GM18526 (cell line): ENCODE results near the gene SCAF4.

ENCODE experiments used
- POLR2A ChIP-seq: IDR thresholded peaks from 3 replicates; pipeline ENCODE4 v1.6.1; 2011; ENCODE audit not compliant: insufficient read length; ENCODE audit errors: extremely low read depth

SCAF4 gene

DNA sequence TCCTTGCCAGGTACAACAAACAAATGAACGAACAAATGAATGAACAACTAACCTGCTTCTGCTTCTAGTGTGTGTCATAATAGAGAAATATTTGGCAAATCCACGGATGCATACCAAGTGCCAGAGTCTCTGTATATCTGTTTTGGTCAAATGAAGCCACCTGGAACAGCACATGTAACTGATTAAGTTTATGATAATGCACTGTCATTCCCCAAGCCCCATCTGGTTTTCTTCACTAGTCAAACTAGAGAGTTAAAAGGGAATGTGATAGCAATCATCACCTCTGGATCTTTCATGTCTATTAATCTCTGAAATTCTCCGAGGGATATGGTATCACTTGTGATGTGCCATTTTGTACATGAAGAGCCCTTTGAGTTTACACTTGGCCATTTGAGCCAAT is 21.0 kb upstream of the SCAF4 start:
- no peak for TF ChIP-seq POLR2A

DNA sequence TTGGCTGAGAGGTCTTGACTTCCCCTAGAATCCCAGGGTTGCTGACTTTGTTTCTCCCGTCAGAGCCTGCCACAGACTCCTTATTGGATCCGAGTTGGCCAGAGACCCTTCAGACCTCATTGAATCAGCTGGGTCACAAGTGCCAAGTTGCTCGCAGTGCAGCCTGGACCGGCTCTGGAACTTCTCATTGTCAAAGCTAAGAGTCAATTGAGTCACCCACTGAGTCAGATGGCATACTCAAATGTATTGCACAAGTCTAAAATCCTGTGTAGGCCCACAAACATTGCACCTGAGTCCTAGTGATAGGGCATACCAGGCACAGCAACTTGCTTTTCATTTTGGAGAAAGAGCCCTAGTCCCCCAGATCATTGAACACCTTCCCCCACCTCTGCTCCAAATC is 20.4 kb upstream of the SCAF4 start:
- no peak for TF ChIP-seq POLR2A

DNA sequence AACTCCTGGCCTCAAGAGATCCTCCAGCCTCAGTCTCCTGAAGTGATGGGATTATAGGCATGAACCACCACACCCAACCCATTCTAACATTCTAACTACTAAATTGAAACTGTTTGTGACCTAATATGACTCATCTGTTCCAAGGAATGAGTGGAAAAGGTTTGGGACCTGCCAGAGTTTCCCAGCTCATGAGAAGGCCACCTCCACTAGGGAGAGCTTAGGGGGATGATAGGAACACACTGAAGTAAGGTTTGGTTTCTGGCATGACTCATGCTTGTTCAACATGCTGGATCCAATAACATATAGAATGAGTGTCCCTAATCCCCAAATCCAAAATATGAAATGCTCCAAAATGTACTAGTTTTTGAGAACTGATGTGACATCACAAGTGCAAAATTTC is 18.9 kb upstream of the SCAF4 start:
- TF ChIP-seq POLR2A = no peak

DNA sequence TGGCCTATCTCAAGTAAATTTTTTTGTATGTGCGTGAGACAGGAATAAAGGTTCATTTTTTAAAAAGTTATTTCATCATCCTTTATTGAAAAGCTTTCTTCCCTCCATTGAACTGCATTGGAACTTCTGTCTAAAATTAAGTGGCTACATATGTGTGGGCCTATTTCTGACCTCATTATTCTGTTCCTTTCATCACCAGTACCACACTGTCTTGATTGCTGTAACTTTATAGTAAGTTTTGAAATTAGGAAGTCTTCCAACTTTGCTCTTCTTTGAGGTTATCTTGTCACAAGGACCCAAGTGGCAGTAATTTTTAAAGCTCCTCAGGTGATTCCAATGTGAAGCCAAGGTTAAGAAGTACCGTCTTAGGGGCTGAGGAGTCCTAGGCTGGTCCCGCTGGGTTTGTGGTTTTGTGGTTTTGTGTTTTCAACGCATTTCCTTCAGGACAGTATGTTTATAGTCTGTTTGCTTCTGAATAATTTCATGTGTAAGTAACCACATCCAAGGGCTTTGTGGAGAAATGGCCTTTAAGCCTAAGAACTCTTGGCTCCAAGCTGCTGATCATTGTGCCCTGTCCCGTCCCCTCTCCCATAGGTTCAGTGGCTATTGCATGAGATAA is 12.4 kb upstream of the SCAF4 start:
- no peak for TF ChIP-seq POLR2A

DNA sequence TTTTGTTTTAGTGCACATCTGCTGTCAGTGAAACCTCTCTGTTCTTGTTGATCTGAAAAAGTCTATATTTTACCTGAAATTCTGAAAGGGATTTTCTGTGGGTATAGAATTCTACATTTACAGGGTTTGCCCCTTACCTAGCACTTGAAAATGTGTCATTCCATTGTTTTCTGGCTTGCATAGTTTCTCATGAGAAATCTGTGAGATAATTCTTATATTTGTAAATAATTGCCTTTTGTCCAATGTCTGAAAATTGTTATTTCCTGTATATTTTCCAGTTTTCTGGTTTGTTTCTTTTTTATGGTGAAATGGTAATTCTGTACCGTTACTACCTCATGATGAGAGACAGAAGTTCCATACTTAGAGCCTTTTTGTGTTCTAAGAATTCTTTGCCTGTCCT is 11.8 kb upstream of the SCAF4 start:
- no peak for TF ChIP-seq POLR2A

DNA sequence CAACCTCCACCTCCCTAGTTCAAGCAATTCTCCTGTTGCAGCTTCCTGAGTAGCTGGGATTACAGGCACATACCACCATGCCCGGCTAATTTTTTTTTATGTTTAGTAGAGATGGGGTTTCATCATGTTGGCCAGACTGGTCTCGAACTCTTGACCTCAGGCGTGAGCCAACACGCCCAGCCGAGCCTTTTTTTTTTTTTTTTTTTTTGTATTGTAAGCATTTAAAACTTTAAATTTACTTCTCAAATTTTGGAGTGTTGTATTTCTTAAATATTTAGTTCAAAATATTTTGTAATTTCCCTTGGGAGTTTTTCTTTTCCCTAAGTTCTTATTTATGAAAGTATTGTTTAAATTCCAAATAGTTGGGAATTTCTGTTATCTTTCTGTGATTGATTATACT is 9.2 kb upstream of the SCAF4 start:
- no peak for TF ChIP-seq POLR2A

DNA sequence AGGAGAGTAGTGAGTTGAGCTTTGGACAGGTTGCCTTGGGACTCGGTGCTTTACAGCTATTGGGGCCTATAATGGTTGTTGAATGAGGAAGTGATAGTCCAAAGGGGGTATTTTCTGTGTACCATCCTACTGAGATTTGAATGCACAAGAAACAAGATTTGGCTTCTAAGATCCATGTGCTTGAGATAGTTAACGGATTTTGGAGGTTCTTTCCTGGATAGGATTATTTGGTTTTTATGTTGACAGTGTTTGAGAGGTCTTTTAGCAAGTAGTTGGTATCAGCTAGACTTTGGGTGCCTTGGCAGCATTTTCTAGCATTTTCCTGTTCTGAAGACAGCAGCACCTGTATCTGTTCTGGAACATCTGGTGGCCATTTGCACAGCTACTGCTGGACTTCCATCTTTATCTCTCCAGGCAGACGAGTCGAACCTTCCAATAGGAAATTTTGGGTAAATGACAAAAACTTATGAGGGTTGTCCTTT is 3.6 kb upstream of the SCAF4 start:
- TF ChIP-seq POLR2A = no peak

DNA sequence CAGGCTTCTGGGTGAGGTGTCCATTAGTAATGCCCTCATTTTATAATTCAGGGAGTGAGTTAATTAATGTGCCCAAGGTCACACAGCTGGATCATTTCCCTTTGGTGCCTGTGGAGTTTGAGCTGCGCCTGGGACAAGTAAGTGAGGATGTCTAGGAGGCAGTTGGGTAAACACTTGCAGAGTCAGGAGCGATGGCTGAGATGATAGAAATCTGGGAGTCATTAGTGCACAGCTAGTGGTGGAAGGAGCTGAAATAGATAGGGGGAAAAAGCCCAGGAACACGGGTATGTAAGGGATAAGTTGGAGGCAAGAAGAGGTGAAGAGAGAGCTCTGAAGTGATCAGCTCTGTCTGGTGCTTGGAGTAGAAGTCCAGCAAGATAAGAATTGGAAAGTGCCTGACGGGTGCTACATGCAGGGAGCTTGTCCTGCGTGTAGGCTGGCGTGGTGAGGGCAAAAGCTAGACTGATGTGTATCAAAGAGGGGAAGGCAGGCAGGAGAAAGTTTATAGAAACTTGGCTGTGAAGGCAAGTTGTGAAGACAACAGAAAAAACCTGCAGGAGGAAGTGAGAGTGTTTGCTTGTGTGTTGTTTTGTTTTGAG is 1.7 kb upstream of the SCAF4 start:
- no peak for TF ChIP-seq POLR2A

DNA sequence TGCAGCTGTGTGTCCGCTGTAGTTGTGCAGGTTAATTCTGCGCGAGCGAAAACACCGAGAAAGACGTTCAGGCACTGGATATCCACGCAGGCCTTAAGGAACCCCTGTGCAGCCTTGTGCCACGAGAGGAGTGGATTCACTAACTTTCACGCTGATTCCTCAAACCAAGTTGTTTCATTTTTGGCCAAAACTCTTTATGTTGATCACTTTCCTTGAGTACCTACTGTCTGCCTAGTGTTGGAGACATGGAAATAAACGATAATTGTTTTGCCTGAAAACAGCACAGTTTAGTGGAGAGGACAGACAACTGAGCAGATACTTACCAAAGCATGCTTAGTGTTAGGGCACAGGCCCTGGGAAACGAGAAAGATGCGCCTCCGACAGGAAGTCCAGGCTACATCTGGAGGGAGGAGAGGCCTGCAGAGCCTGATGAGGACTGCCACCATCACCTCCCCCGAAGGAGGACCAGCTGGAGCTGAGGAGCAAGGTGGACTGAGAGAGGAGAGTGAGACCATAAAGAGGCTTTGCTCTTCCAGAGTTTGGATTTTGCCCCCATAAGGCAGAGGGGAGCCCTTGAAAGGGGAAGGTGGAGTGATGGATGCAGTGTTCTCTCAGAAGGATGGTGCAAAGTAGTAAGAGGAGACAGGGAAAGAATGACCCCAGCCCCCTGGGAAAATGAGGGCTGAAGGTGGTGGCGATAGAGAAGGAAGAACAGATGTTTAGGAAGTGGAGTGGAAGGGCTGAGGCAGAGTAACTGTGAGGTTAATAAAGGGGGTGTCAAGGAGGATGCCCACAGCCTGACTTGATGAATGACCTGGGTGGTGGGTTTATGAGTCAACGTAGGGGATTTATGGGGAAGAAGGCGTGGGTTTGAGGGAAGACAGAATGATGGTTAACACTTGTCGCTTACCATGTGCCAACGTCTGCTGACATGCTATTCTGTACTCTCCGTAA is 956 bp upstream of the SCAF4 start:
- no peak for TF ChIP-seq POLR2A

DNA sequence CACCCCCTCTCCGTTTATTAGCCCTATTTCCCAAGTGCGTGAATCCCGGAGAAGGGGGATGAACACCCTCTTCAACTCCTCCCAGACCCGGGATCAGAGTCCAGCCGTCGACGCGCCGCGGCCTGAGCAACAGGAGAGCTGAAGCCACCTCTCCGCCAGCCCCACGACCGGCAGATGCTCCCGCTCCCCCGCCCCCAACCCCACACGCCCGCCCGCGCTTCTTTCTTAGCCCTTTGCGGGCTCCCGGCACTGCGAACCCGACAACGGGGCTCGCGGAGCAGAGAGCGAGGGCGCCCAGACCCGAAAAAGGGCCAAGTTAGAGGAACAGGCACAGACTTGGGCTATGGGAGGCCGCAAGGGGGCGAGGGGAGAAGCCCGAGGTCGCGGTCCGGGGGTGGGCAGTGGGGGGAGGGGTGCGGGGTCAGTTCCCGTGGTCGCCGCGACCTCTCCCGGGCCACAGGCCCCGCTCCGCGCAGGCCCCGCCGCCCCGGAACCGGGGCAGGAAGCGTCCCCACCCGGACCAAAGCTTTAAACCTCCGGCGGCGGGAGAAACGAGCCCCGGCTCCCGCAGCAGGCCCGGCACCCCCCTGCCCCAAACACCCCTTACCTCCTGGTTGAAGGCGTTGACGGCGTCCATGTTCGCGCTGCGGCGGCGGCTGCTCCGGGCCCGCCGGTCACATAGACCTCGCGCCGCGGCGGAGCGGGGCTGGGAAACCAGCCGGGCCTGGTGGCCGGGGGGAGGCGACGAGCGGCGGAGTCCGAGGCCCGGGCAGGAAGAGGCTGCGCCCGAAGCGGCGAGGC is 662 bp downstream of the SCAF4 start:
- no peak for TF ChIP-seq POLR2A

DNA sequence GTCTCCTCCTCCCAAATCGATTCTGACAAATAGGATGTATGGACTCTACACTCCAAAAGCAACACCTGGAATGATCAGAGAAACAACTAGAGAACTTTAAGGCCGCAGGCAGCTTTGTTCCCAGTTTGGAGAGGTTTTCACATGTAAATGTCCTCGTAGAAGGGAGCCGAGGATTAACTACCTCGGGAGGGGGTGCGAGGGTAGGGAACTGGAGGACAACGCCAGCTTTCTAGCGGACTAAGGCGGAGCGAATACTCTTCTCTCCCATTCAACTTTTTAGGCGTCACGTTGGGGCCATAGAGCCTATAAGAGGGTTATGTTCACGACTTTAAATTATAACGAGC is 1.2 kb downstream of the SCAF4 start:
- TF ChIP-seq POLR2A = no peak

DNA sequence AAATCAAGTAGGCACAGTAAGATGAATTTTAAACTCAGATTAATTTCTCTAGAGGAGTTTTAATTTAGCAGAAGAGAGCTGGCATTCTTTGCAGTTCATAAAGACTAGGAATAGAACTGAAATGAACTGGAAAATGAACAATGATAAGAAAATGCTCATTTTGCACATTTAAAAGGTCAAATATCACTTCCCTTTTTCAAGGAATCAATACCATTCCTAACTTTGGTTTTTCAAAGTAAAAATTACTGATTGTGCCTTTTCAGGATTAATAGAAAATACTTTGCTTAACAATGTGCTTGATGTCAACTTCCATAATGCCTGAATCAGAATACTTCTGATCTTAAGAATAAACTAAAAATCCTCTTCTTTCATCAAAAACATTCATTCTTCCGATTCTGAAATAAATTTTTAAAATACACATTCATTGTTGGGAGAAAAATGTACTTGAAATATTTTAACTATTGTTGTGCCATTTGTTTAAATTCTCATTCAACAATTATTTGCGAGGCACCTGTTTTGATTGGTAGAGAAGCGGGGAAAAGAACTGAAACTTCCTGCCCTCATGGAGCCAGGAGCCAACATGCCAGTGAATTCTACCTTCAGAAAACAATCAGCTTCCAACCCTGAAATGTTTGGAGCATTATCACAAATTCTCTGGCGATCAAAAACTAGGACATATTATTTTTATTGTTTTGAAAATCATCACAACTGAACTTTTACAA is 2.1 kb downstream of the SCAF4 start:
- TF ChIP-seq POLR2A = no peak

DNA sequence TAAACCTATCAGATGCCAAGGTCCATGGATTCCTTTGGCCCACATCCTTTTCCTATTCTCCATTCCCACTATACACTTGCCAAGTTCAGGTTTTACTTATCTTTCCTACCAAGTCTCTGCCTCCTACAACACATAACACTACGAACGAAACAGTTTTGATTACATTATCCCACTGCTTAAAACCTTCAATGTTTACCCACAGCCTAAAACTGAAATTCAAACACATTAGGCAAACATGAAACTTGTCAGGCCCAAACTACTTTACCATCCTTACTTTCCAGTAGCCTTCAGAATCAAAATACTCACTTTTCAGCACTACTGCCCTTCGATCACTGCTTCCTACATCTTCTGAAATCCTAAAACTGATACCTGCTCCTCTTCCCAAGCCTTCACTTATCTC is 3.0 kb downstream of the SCAF4 start:
- no peak for TF ChIP-seq POLR2A

DNA sequence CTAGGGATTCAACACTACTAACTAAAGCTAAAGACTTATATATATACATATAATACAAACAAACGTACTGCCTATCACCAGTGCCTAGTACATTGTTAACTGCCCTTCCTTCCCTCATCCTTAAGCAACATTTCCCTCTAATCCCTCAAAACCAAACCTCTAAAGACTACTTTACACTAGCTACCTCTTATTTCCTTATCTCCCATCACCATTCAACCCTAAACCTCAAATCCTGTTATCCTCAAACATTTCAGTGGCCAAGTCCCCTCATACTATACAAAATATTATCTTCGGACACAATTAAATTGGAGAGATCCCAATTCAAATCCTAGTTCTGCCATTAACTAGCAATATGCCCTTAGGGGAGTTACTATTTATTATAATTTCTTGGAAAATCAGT is 3.7 kb downstream of the SCAF4 start:
- TF ChIP-seq POLR2A = no peak

DNA sequence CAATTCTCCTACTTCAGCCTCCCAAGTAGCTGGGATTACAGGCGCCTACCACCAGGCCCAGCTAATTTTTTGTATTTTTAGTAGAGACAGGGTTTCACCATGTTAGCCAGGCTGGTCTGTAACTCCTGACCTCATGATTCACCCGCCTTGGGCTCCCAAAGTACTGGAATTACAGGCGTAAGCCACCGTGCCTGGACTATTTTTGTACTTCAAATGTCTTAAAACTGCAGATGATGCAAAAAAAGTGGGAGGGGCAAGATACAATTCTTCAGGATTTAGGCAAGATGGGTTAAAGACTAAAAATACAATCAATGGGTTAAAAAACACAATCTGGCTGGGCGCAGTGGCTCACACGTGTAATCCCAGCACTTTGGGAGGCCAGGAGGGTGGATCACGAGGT is 4.7 kb downstream of the SCAF4 start:
- TF ChIP-seq POLR2A = no peak
